ENCODE data around the gene TRAK1. TPM values are rescaled to one million over a fixed set of nuclear protein-coding genes. Genes with fewer than 3 reads are reported as not detected.

TRAK1 gene
- polyA plus RNA-seq, 1 donor (not counting 4 experiments of a cell fraction or from before 2014, with no cell fraction given): 58.2 TPM

DNA sequence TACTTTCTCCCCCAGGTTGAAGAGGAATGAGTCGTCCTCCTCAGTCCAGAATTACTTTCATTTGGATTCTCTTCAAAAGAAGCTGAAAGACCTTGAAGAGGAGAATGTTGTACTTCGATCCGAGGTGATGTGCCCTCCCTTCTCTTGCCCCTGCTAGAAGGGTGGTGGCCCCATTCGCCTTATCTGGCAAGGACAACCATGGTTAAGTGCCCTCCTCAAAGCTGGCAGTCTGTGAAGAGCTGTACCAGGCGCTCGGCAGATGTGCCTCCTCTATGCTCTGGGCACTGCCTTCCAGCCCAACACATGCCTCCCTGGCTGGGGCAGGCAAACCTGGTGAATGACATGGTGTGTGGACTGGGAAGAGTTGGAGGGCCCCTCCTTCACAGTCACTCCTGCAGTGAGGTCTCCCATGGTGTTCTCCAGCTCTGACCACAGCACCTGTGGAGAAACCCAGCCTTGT is 97.9 kb downstream of the TRAK1 start:
- TF ChIP-seq, protein P1, sequence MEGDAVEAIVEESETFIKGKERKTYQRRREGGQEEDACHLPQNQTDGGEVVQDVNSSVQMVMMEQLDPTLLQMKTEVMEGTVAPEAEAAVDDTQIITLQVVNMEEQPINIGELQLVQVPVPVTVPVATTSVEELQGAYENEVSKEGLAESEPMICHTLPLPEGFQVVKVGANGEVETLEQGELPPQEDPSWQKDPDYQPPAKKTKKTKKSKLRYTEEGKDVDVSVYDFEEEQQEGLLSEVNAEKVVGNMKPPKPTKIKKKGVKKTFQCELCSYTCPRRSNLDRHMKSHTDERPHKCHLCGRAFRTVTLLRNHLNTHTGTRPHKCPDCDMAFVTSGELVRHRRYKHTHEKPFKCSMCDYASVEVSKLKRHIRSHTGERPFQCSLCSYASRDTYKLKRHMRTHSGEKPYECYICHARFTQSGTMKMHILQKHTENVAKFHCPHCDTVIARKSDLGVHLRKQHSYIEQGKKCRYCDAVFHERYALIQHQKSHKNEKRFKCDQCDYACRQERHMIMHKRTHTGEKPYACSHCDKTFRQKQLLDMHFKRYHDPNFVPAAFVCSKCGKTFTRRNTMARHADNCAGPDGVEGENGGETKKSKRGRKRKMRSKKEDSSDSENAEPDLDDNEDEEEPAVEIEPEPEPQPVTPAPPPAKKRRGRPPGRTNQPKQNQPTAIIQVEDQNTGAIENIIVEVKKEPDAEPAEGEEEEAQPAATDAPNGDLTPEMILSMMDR (optimal IDR thresholded peaks at IDR 0.05 in 1 of 3, IDR thresholded peaks at IDR 0.05 in 1 of 3, conservative IDR thresholded peaks at IDR 0.05 in 1 of 3; ENCODE audit: extremely low read depth in 1 of 3, insufficient read depth in 2 of 3, low read length in 3 of 3): no peak
- no peak for TF ChIP-seq EZH2 (IDR thresholded peaks at IDR 0.05; ENCODE audit: low read length)
- no peak overlapping the region for H2AFZ ChIP-seq (ENCODE audit: control insufficient read depth, low read length)
- peaks cover 8% of the 10 kb centered on the region for H3K4me1 ChIP-seq (ENCODE audit: control insufficient read depth, extremely low read depth, insufficient read depth, low read length)
- peaks cover 39% of the 10 kb centered on the region for H3K79me2 ChIP-seq (ENCODE audit: control insufficient read depth, insufficient read depth, low read length)
- no peaks in the 10 kb centered on the region for H3K27me3 ChIP-seq (ENCODE audit: control insufficient read depth, extremely low read depth, insufficient read depth, low read length)
- dilution Hi-C loops (cut with MboI; ENCODE audit: extremely low pct_ligation_motif_present, low sequenced_read_pairs): no loop called here
- H3K27ac ChIP-seq (ENCODE audit: control insufficient read depth, insufficient read depth, low read length): no peak overlapping the region
- FAIRE-seq (no peak), DNase-seq (ENCODE audit: low read depth, low spot score) (no peak)
- H3K4me3 ChIP-seq (ENCODE audit: control insufficient read depth in 2 of 3, extremely low read depth in 1 of 3, insufficient read depth in 2 of 3, low read depth in 1 of 3, low read length in 3 of 3): no peak overlapping the region
- H3K9me1 ChIP-seq (ENCODE audit: control insufficient read depth, extremely low read depth, insufficient read depth, low read length): no peaks in the 10 kb centered on the region
- H3K9me3 ChIP-seq (ENCODE audit: control insufficient read depth, low read depth, low read length): no peaks in the 10 kb centered on the region
- H4K20me1 ChIP-seq (ENCODE audit: control insufficient read depth, extremely low read depth, insufficient read depth, low read length): peaks cover 15% of the 10 kb centered on the region
- H3K9ac ChIP-seq (ENCODE audit: control insufficient read depth, extremely low read depth, insufficient read depth, low read length): no peak overlapping the region
- no peak overlapping the region for H3K4me2 ChIP-seq (ENCODE audit: control insufficient read depth, extremely low read depth, insufficient read depth, low read depth, low read length)
- peaks cover 22 to 30% of the 10 kb centered on the region in 2 experiments for H3K36me3 ChIP-seq (ENCODE audit: control insufficient read depth in 2 of 2, extremely low read depth in 1 of 2, insufficient read depth in 2 of 2, low read length in 2 of 2)

DNA sequence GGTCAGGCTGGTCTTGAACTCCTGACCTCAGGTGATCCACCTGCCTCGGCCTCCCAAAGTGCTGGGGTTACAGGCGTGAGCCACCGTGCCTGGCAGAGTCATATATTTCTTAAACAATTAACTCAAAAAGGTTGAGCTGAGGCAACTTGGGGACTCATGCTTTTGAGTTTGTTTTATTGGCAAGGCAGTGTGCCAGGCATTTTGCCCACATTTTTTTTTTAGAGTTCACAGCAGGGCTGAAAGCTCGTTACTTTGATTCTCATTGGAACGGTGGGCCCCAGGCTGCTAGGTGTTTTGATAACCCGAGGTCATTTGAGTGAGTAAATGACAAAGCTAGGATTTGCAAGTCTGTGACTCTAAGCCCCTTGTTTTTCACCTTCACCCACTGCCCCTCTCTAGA is 98.6 kb downstream of the TRAK1 start:
- Histone ChIP-seq H3K9me1 (ENCODE audit: control insufficient read depth, extremely low read depth, insufficient read depth, low read length) (no peaks in the 10 kb centered on the region), H3K9me3 (ENCODE audit: control insufficient read depth, low read depth, low read length) (no peaks in the 10 kb centered on the region), H2AFZ (ENCODE audit: control insufficient read depth, low read length) (no peak overlapping the region), H4K20me1 (ENCODE audit: control insufficient read depth, extremely low read depth, insufficient read depth, low read length) (peaks cover 15% of the 10 kb centered on the region), H3K36me3 (ENCODE audit: control insufficient read depth in 2 of 2, extremely low read depth in 1 of 2, insufficient read depth in 2 of 2, low read length in 2 of 2) (peaks cover 25 to 36% of the 10 kb centered on the region in 2 experiments), H3K27me3 (ENCODE audit: control insufficient read depth, extremely low read depth, insufficient read depth, low read length) (no peaks in the 10 kb centered on the region), H3K9ac (ENCODE audit: control insufficient read depth, extremely low read depth, insufficient read depth, low read length) (no peak overlapping the region), H3K4me2 (ENCODE audit: control insufficient read depth, extremely low read depth, insufficient read depth, low read depth, low read length) (no peak overlapping the region), H3K4me1 (ENCODE audit: control insufficient read depth, extremely low read depth, insufficient read depth, low read length) (peaks cover 7% of the 10 kb centered on the region), H3K27ac (ENCODE audit: control insufficient read depth, insufficient read depth, low read length) (no peak overlapping the region), H3K79me2 (ENCODE audit: control insufficient read depth, insufficient read depth, low read length) (peaks cover 36% of the 10 kb centered on the region), H3K4me3 (ENCODE audit: control insufficient read depth in 2 of 3, extremely low read depth in 1 of 3, insufficient read depth in 2 of 3, low read depth in 1 of 3, low read length in 3 of 3) (no peak overlapping the region)
- FAIRE-seq (no peak), DNase-seq (ENCODE audit: low read depth, low spot score) (no peak)
- TF ChIP-seq, protein P1 (optimal IDR thresholded peaks at IDR 0.05 in 1 of 3, IDR thresholded peaks at IDR 0.05 in 1 of 3, conservative IDR thresholded peaks at IDR 0.05 in 1 of 3; ENCODE audit: extremely low read depth in 1 of 3, insufficient read depth in 2 of 3, low read length in 3 of 3): no peak
- TF ChIP-seq EZH2 (IDR thresholded peaks at IDR 0.05; ENCODE audit: low read length): no peak
- dilution Hi-C loops (cut with MboI; ENCODE audit: extremely low pct_ligation_motif_present, low sequenced_read_pairs): loop anchor here (10.0 kb wide), 1 partner anchor 65 kb away; no protein-coding TSS in a partner anchor
